ENCODE results near the gene AREG. TPM values are rescaled to one million over a fixed set of nuclear protein-coding genes. Genes with fewer than 3 reads are reported as not detected.

The AREG gene
- total and polyA plus RNA-seq, 12 donors, result 0.77 to 22.9 (median 4.3) TPM; not detected in 2

DNA sequence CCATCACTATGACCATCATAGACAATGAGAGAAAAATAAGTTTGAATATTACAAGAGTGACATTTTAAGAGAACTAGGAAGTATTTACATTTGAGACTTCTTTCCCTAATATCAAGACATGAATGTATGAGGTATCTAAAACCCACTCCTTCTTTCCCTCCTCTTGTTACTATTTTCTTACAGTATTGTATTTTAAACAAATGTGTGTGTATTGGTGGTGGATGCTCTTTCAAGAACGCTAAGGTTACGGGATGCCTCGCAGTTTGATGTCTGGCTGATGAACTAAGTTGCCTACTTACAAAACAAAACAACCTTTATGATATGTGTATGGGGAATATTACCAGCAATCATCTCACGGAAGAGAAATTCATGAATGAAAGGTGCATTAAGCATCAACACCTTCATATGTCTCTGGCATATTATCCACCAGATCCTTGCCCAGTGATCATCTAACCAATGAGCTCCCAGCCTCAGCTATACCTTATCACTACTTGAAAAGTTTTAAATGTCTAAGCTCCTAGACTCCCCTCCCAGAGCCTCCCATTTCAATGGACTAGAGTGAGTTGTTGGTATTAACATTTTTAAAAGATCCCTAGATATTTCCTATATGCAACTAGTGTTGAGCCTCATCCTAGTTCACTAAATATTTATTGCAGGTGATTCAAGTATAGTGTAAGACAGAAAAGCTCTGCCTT lies 10.6 kb downstream of the AREG start:
- intact Hi-C loops (cut with DNase I), result no loop called here
- DNase-seq, result no peak
- WGBS, 2 donors, result 93 to 98% methylated on average over 4 of the region's 4 CpGs

DNA sequence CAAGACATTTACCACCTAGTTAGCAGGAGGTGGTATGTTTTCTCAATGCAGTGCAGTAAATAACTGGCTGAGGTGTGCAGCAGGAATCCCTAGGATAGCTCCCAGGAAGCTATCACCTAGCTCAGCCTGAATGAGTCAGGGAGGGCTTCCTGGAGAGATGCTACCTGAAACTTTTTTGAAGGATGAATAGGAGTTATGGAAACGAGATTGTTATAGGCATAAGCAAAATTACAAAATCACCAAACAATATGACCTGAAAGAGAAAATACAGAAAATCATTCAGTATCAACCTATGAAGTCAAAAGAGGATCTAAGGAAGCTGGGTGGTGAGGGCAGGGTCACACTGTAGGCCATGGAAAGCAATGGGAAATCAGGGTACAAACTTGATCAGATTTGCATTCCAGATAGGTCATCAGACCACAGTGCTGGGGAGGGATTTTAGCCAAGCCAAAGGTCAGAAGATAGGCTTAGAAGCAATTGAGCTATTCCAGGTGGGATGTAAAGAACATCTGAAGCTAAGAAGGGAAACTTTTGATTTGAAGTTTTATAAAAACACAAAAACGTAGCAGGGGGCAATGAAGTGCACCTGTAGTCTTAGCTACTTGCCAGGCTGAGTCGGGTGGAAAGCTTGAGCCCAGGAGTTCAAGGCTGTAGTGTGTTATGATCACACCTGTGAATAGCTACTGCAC lies 11.3 kb downstream of the AREG start:
- Histone ChIP-seq H3K4me1 (peaks cover 0 to 6% (median 0%) of the 10 kb centered on the region in 9 donors), H3K4me3 (no peak overlapping the region), H3K36me3 (no peaks in the 10 kb centered on the region), H3K27me3 (no peaks in the 10 kb centered on the region), H3K27ac (no peak overlapping the region), H3K9me3 (peaks cover 0 to 10% (median 0%) of the 10 kb centered on the region in 11 donors)
- DNase-seq (no peak), ATAC-seq (peak in 1 of 8 donors; percentile 10)
- TF ChIP-seq, protein P1, sequence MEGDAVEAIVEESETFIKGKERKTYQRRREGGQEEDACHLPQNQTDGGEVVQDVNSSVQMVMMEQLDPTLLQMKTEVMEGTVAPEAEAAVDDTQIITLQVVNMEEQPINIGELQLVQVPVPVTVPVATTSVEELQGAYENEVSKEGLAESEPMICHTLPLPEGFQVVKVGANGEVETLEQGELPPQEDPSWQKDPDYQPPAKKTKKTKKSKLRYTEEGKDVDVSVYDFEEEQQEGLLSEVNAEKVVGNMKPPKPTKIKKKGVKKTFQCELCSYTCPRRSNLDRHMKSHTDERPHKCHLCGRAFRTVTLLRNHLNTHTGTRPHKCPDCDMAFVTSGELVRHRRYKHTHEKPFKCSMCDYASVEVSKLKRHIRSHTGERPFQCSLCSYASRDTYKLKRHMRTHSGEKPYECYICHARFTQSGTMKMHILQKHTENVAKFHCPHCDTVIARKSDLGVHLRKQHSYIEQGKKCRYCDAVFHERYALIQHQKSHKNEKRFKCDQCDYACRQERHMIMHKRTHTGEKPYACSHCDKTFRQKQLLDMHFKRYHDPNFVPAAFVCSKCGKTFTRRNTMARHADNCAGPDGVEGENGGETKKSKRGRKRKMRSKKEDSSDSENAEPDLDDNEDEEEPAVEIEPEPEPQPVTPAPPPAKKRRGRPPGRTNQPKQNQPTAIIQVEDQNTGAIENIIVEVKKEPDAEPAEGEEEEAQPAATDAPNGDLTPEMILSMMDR (IDR thresholded peaks at IDR 0.05), result no peak
- intact Hi-C loops (cut with DNase I), result no loop called here
- WGBS, 2 donors, result 65 to 72% methylated on average over 3 of the region's 3 CpGs

More for the DNA sequence above, 10.6 kb downstream of the AREG start:
- no peaks in the 10 kb centered on the region for H3K27me3 ChIP-seq
- peaks cover 0 to 4% (median 0%) of the 10 kb centered on the region in 11 donors for H3K9me3 ChIP-seq
- TF ChIP-seq, protein P1 (IDR thresholded peaks at IDR 0.05), result no peak
- peaks cover 0 to 8% (median 0%) of the 10 kb centered on the region in 9 donors for H3K4me1 ChIP-seq
- no peaks in the 10 kb centered on the region for H3K36me3 ChIP-seq
- H3K4me3 ChIP-seq, result no peak overlapping the region
- no peak overlapping the region for H3K27ac ChIP-seq
- ATAC-seq, result no peak

DNA sequence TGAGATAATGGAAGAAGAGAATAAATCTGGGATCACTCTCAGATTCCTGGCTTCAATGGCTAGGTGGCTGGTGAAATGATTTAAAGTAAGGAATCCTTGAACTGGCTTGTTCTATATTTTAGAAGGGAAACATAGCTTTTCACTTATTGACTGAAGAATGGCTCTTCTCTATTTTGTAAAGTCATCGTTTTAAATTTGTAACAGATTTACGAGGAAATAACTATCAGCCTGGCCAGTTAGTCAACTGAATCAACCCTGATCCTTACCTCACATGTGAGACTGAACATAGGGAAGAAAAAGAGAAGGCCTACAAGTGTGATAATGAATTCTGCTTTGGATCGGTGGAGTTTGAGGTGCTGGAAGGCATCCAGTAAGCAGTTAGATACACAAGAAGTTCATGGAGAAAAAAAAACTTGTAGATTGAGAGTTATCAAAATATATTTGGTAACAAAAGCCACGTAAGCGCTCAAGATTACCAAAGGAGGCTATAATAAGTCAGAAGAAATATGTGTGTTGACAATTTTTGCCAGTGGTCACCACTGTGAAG lies 12.0 kb downstream of the AREG start:
- Histone ChIP-seq H3K4me1 (no peaks in the 10 kb centered on the region), H3K4me3 (no peak overlapping the region), H3K27ac (no peak overlapping the region), H3K27me3 (no peaks in the 10 kb centered on the region), H3K9me3 (peaks cover 0 to 13% (median 0%) of the 10 kb centered on the region in 11 donors), H3K36me3 (no peaks in the 10 kb centered on the region)
- TF ChIP-seq, protein P1 (IDR thresholded peaks at IDR 0.05), result no peak
- intact Hi-C loops (cut with DNase I), result no loop called here
- WGBS, 2 donors, result 82 to 84% methylated on average over 5 of the region's 5 CpGs
- ATAC-seq (no peak), DNase-seq (no peak)

GRCh38 chr4:74460833-74461232 lies 15.9 kb downstream of the AREG start:
- H3K27me3 ChIP-seq, result no peaks in the 10 kb centered on the region
- no peak for DNase-seq
- no peak overlapping the region for H3K27ac ChIP-seq
- H3K36me3 ChIP-seq, result no peaks in the 10 kb centered on the region
- TF ChIP-seq, protein P1 (IDR thresholded peaks at IDR 0.05), result no peak
- intact Hi-C loops (cut with DNase I), result no loop called here
- H3K4me1 ChIP-seq, result no peaks in the 10 kb centered on the region
- H3K9me3 ChIP-seq, result peaks cover 0 to 13% (median 0%) of the 10 kb centered on the region in 11 donors
- no peak overlapping the region for H3K4me3 ChIP-seq
- ATAC-seq, result no peak

Measured in heart right ventricle (tissue), 16 donors.